ENCODE results near the gene PLSCR1.

GRCh38 chr3:146546366-146546965 is 2.1 kb upstream of the PLSCR1 start:
- no peak for TF ChIP-seq POLR2A (IDR thresholded peaks at IDR 0.05; ENCODE audit: low read length)
- no peak for TF ChIP-seq GATA1 (IDR thresholded peaks at IDR 0.05; ENCODE audit: low read depth, low read length)
